HG03342 (cell line): ENCODE results near the gene RAB4A.
"Not testable (repeated sequence)": the region's sequence is repeated elsewhere in the genome, so short reads cannot be mapped to it uniquely, and the experiment has no call there.

Experiments used
- ATAC-seq: cut with Tn5 transposase; IDR thresholded peaks from one replicate; pipeline ENCODE4 v1.9.1; 2021; ENCODE audit warnings: mild to moderate bottlenecking, moderate library complexity; ENCODE audit not compliant: unreplicated experiment

The RAB4A gene

GRCh38 chr1:229295745-229296144, 24.8 kb downstream of the RAB4A start:
- ATAC-seq = no peak

- ATAC-seq = no peak
These were observed 25.6 kb downstream of the RAB4A start for GRCh38 chr1:229296541-229296941.

GRCh38 chr1:229297746-229298145, 26.8 kb downstream of the RAB4A start:
- no peak for ATAC-seq

GRCh38 chr1:229298420-229298819, 27.5 kb downstream of the RAB4A start:
- ATAC-seq = no peak

GRCh38 chr1:229298887-229299503, 28.1 kb downstream of the RAB4A start:
- no peak for ATAC-seq

GRCh38 chr1:229300099-229300757, 29.3 kb downstream of the RAB4A start:
- no peak for ATAC-seq

- ATAC-seq = no peak
These were observed 31.8 kb downstream of the RAB4A start for GRCh38 chr1:229302740-229303139.

- ATAC-seq = no peak
These were observed 32.9 kb downstream of the RAB4A start for GRCh38 chr1:229303855-229304254.

GRCh38 chr1:229305392-229305791, 34.5 kb downstream of the RAB4A start:
- ATAC-seq = no peak

GRCh38 chr1:229309074-229309473, 38.2 kb downstream of the RAB4A start:
- no peak for ATAC-seq

GRCh38 chr1:229309684-229310083, 38.8 kb downstream of the RAB4A start:
- ATAC-seq = no peak

- ATAC-seq = no peak
These were observed 39.9 kb downstream of the RAB4A start for GRCh38 chr1:229310833-229311232.

- ATAC-seq = no peak
These were observed 45.3 kb downstream of the RAB4A start for GRCh38 chr1:229316166-229316565.

- no peak for ATAC-seq
These were observed 47.1 kb downstream of the RAB4A start for GRCh38 chr1:229318056-229318455.

GRCh38 chr1:229319487-229319886, 48.6 kb downstream of the RAB4A start:
- ATAC-seq = no peak

GRCh38 chr1:229323201-229323600, 52.3 kb downstream of the RAB4A start:
- ATAC-seq = no peak

GRCh38 chr1:229323885-229324553, 53.1 kb downstream of the RAB4A start:
- ATAC-seq = no peak

GRCh38 chr1:229325401-229325800, 54.5 kb downstream of the RAB4A start:
- ATAC-seq = no peak

GRCh38 chr1:229325853-229326487, 55.1 kb downstream of the RAB4A start:
- ATAC-seq = no peak

- ATAC-seq = no peak
These were observed 55.7 kb downstream of the RAB4A start for GRCh38 chr1:229326601-229327000.

GRCh38 chr1:229327765-229328164, 56.9 kb downstream of the RAB4A start:
- not testable (repeated sequence) for ATAC-seq
